HepG2 (cell line): Measurements from ENCODE around the gene HIPK2. TPM values are rescaled to one million over a fixed set of nuclear protein-coding genes. Genes with fewer than 3 reads are reported as not detected.

Source experiments
- ATAC-seq: fragments of 200-7000 bp; cut with Tn5 transposase; 3 replicates; pipeline ENCODE4 v1.9.1; 2020; ENCODE audit warnings: mild to moderate bottlenecking, moderate library complexity
- BruUV-seq: library from RNA; stranded (reverse); fragments of 400-500 nt; replicated peaks from 2 replicates; lab custom pipeline; 2021; lab: Mats Ljungman, UMichigan
- CTCF ChIA-PET: fragments of 300-600 bp; formaldehyde crosslinking; extraction: SDS; loops from one replicate; lab custom pipeline; 2021; ENCODE audit warnings: low total read pairs, inconsistent platforms, low intra/inter-chr PET ratio; lab: Yijun Ruan, JAX
- POLR2A ChIA-PET: fragments of 350-600 bp; sonication (Branson Sonifier 250); formaldehyde crosslinking; loops from one replicate; lab custom pipeline; 2020; ENCODE audit warnings: antibody characterized with exemption, inconsistent platforms; lab: Yijun Ruan, JAX
- DNase-seq: peaks from one replicate; pipeline ENCODE4 v3.0.0-alpha.2; 2015; ENCODE audit warnings: low spot score
- FAIRE-seq: peaks from 3 replicates; lab custom pipeline; 2011; peaks lifted over from hg19 to GRCh38; lab: Jason Lieb, UNC
- H2AFZ ChIP-seq: one replicate; pipeline ENCODE4 v1.6.1; 2011; ENCODE audit warnings: low read length, inconsistent platforms
- H3K27ac ChIP-seq: fragments of 300-600 bp; 3 replicates; pipeline ENCODE4 v1.8.0; 2011; ENCODE audit warnings: mixed run types, mild to moderate bottlenecking, mixed read lengths, low read length, inconsistent platforms; ENCODE audit not compliant: insufficient read depth; ENCODE audit errors: extremely low read length
- H3K27me3 ChIP-seq, 2 experiments: fragments of 200-600 bp in 1 of 2; 2 replicates in 1 of 2; 3 replicates in 1 of 2; pipeline versions ENCODE4 v1.6.0 to v1.8.0; 2011; ENCODE audit warnings: low read length in 2 of 2, mild to moderate bottlenecking in 2 of 2, moderate library complexity in 2 of 2, inconsistent platforms in 1 of 2; ENCODE audit not compliant: insufficient read depth in 2 of 2, control insufficient read depth in 1 of 2
- H3K36me3 ChIP-seq, 2 experiments: fragments of 200-600 bp in 1 of 2; replicated peaks in 1 of 2; 2 replicates in 1 of 2; 3 replicates in 1 of 2; pipeline versions ENCODE4 v1.5.1 to v1.8.0; 2011; ENCODE audit warnings: low read length in 2 of 2, inconsistent platforms in 1 of 2; ENCODE audit not compliant: insufficient read depth in 2 of 2, control insufficient read depth in 1 of 2
- H3K4me1 ChIP-seq: 2 replicates; pipeline ENCODE4 v1.5.1; 2012; ENCODE audit warnings: low read length, inconsistent platforms; ENCODE audit not compliant: insufficient read depth
- H3K4me2 ChIP-seq: 2 replicates; pipeline ENCODE4 v1.6.0; 2011; ENCODE audit warnings: low read depth, low read length, inconsistent platforms
- H3K4me3 ChIP-seq, 3 experiments: fragments of 200-600 bp in 1 of 3; sonication (generic), shearing (Covaris generic) in 1 of 3; replicated peaks in 1 of 3; 2 replicates each; pipeline ENCODE4 v1.5.1; 2011 to 2016; ENCODE audit warnings: low read length in 3 of 3, inconsistent platforms in 2 of 3, low read depth in 2 of 3, mild to moderate bottlenecking in 2 of 3, control low read depth in 1 of 3, mixed read lengths in 1 of 3; ENCODE audit not compliant: insufficient read depth in 1 of 3
- H3K79me2 ChIP-seq: one replicate; pipeline ENCODE4 v1.6.1; 2011; ENCODE audit warnings: low read length, inconsistent platforms; ENCODE audit not compliant: insufficient read depth
- H3K9ac ChIP-seq: 2 replicates; pipeline ENCODE4 v1.6.0; 2011; ENCODE audit warnings: mild to moderate bottlenecking, low read depth, low read length, inconsistent platforms; ENCODE audit not compliant: insufficient read depth
- H3K9me3 ChIP-seq: 2 replicates; pipeline ENCODE4 v1.5.1; 2012; ENCODE audit warnings: mild to moderate bottlenecking, low read length
- H4K20me1 ChIP-seq: 2 replicates; pipeline ENCODE4 v1.6.0; 2011; ENCODE audit warnings: inconsistent platforms, mild to moderate bottlenecking, low read length, moderate library complexity; ENCODE audit not compliant: insufficient read depth
- MYC ChIP-seq: sonication (generic); formaldehyde crosslinking; IDR thresholded peaks from 2 replicates; pipeline ENCODE4 v1.9.0; 2021; ENCODE audit warnings: missing genetic modification reagents, borderline replicate concordance
- TEAD2 ChIP-seq: sonication (generic); formaldehyde crosslinking; IDR thresholded peaks from 2 replicates; pipeline ENCODE4 v1.9.0; 2021; ENCODE audit warnings: missing genetic modification reagents
- ZBTB33 ChIP-seq: sonication (generic); formaldehyde crosslinking; IDR thresholded peaks from 2 replicates; pipeline ENCODE4 v1.4.0; 2020; ENCODE audit warnings: missing genetic modification reagents
- ZNF362 ChIP-seq: sonication (generic); formaldehyde crosslinking; IDR thresholded peaks from 2 replicates; pipeline ENCODE4 v1.4.0; 2020; ENCODE audit warnings: missing genetic modification reagents, mild to moderate bottlenecking, borderline replicate concordance
- ZNF501 ChIP-seq: sonication (generic); formaldehyde crosslinking; IDR thresholded peaks from 2 replicates; pipeline ENCODE4 v1.5.1; 2020; ENCODE audit warnings: mild to moderate bottlenecking, moderate library complexity, missing genetic modification reagents
- WGBS: methylation state at CpG from one replicate; pipeline ENCODE4 v1.1.6; 2017; ENCODE audit warnings: low lambda C conversion rate; 5-methylcytosine and 5-hydroxymethylcytosine counted together
- in situ Hi-C: cut with HindIII; loops from 2 replicates; pipeline ENCODE4 v1.10.0; 2017; ENCODE audit warnings: low pct_unique_long_range_greater_than_20kb; ENCODE audit not compliant: extremely low pct_ligation_motif_present
- intact Hi-C: fragments of 100-400 bp; cut with micrococcal nuclease; formaldehyde crosslinking; loops from one replicate; pipeline ENCODE4 v1.10.0; 2022; ENCODE audit not compliant: unreplicated experiment
- polyA plus RNA-seq, 8 experiments: library from polyadenylated mRNA; depleted of rRNA in 3 of 8; stranded (reverse) in 7 of 8; unstranded in 1 of 8; fragments of >200 nt; fragmentation: Illumina TruSeq in 4 of 8; extraction: Trizol in 4 of 8; gene quantifications; 2 replicates each; pipeline versions ENCODE4 v1.2.1 to v1.2.3, GENCODE V29; 2011 to 2016; ENCODE audit warnings: low read depth in 4 of 8, missing spikeins in 1 of 8, mixed read lengths in 1 of 8; ENCODE audit not compliant: insufficient read depth in 1 of 8
- total RNA-seq, 5 experiments: library from RNA; depleted of rRNA; stranded (reverse); fragments of >200 nt; fragmentation: Illumina TruSeq; extraction: Trizol; gene quantifications; 2 replicates each; pipeline ENCODE4 v1.2.3, GENCODE V29; 2016; ENCODE audit warnings: low read depth in 1 of 5

Gene HIPK2
- total and polyA plus RNA-seq, 2 of the 13 experiments (the other 11 are each of a cell fraction or from before 2014, with no cell fraction given), result 14.4 to 20.2 TPM

GRCh38 chr7:139683137-139683921, 94.5 kb downstream of the HIPK2 start:
- intact Hi-C loops, result no loop called here
- TF ChIP-seq ZBTB33 (CRISPR knock-in tag) (peak; percentile 82), ZNF501 (CRISPR knock-in tag) (0 out of 2 replicates have a peak, but pooled peaks have one; percentile 30), ZNF362 (CRISPR knock-in tag) (0 out of 2 replicates have a peak, but pooled peaks have one; percentile 30), MYC (CRISPR knock-in tag) (0 out of 2 replicates have a peak, but pooled peaks have one; percentile 7), TEAD2 (no peak)
- TF ChIP-seq, all 625 proteins: peak for 4
- Histone ChIP-seq H3K9me3 (0 out of 2 replicates have a peak, but pooled peaks cover 8% of the 10 kb centered on the region), H3K36me3 (peaks cover 3 to 30% of the 10 kb centered on the region in 2 experiments; a peak in 3 of 5 replicates), H3K27me3 (no peaks in the 10 kb centered on the region), H3K4me1 (peaks cover 59% of the 10 kb centered on the region), H3K4me2 (no peak overlapping the region), H3K79me2 (peaks cover 21% of the 10 kb centered on the region), H3K27ac (peak overlapping the region; percentile 84), H3K4me3 (no peak overlapping the region), H2AFZ (no peak overlapping the region), H4K20me1 (no peaks in the 10 kb centered on the region), H3K9ac (peak overlapping the region; percentile 24; the same call in 1 of the 2 replicates)
- no peak for ATAC-seq
- no peak for DNase-seq
- no peak for FAIRE-seq
- CTCF ChIA-PET, result no interaction called here
- in situ Hi-C loops, result no loop called here
- no TSS peak for BruUV-seq
- POLR2A ChIA-PET, result no interaction called here
- WGBS, result 91% methylated on average over 8 of the region's 16 CpGs
